Sigmoid colon (tissue), 7 donors: ENCODE results near the gene ACOT4. TPM values are rescaled to one million over a fixed set of nuclear protein-coding genes. Genes with fewer than 3 reads are reported as not detected.

Experiments
- DNase-seq: peaks from one replicate; pipeline ENCODE4 v3.0.0-alpha.2; 2019
- H3K27ac ChIP-seq, 4 donors: fragments of 200-600 bp; sonication (generic); one replicate each; pipeline ENCODE4 v1.5.1; 2016 to 2019; ENCODE audit warnings: mild to moderate bottlenecking in 1 of 4
- H3K27me3 ChIP-seq, 3 donors: fragments of 200-600 bp; sonication (generic); one replicate each; pipeline ENCODE4 v1.5.1; 2019; ENCODE audit warnings: mild to moderate bottlenecking in 1 of 3
- H3K36me3 ChIP-seq, 4 donors: fragments of 200-600 bp; sonication (generic); one replicate each; pipeline ENCODE4 v1.5.1; 2016 to 2019
- H3K4me1 ChIP-seq, 4 donors: fragments of 200-600 bp; sonication (generic); one replicate each; pipeline ENCODE4 v1.5.1; 2017 to 2019
- H3K4me3 ChIP-seq, 4 donors: fragments of 200-600 bp; sonication (generic); one replicate each; pipeline ENCODE4 v1.5.1; 2017 to 2019; ENCODE audit warnings: mild to moderate bottlenecking in 2 of 4, moderate library complexity in 1 of 4
- H3K9me3 ChIP-seq, 4 donors: fragments of 200-600 bp in 3 of 4; sonication (generic) in 3 of 4; one replicate each; pipeline versions ENCODE4 v1.5.1 to v1.6.1; 2013 to 2019
- CTCF ChIP-seq, 4 experiments: fragments of 450-650 bp in 3 of 4; fragments of 200-600 bp in 1 of 4; IDR thresholded peaks; one replicate each; pipeline ENCODE4 v1.5.1; 2016 to 2019; ENCODE audit warnings: antibody characterized with exemption in 4 of 4, mild to moderate bottlenecking in 3 of 4, moderate library complexity in 2 of 4
- EP300 ChIP-seq, 4 donors: sonication (generic); formaldehyde crosslinking; IDR thresholded peaks; one replicate each; pipeline ENCODE4 v1.6.1; 2017; ENCODE audit warnings: antibody characterized with exemption in 4 of 4
- POLR2A ChIP-seq, 2 donors: fragments of 450-650 bp; IDR thresholded peaks; one replicate each; pipeline ENCODE4 v1.6.1; 2016; ENCODE audit warnings: antibody characterized with exemption in 2 of 2, mild to moderate bottlenecking in 2 of 2, moderate library complexity in 2 of 2
- POLR2AphosphoS5 ChIP-seq, 4 donors: sonication (generic); formaldehyde crosslinking; IDR thresholded peaks; one replicate each; pipeline ENCODE4 v1.6.1; 2017; ENCODE audit warnings: antibody characterized with exemption in 4 of 4
- WGBS, 2 donors: extraction: QIAGEN DNeasy Blood & Tissue Kit; methylation state at CpG; one replicate each; pipeline ENCODE4 v1.1.7; 2013; 5-methylcytosine and 5-hydroxymethylcytosine counted together
- intact Hi-C: fragments of 100-400 bp; cut with DNase I; formaldehyde crosslinking; loops from one replicate; pipeline ENCODE4 v1.15.1; 2023
- polyA plus RNA-seq, 3 donors: library from polyadenylated mRNA; stranded (reverse); fragments of 200-250 nt; gene quantifications; one replicate each; pipeline ENCODE4 v1.2.3, GENCODE V29; 2013
- total RNA-seq, 4 donors: library from RNA; depleted of rRNA; stranded (reverse); fragments of >200 nt; gene quantifications; one replicate each; pipeline ENCODE4 v1.1.0, GENCODE V29; 2016
- donor health status: healthy with polysubstance abuse.
- donor health status: Bipolar disorder and iron deficiency.
- donor health status: healthy.

The ACOT4 gene
- total and polyA plus RNA-seq, 7 donors = 0.33 to 3.7 (median 2.2) TPM

- no peak for DNase-seq
- Histone ChIP-seq H3K27ac (no peak overlapping the region), H3K9me3 (no peaks in the 10 kb centered on the region), H3K4me1 (no peaks in the 10 kb centered on the region), H3K27me3 (no peaks in the 10 kb centered on the region), H3K4me3 (no peak overlapping the region), H3K36me3 (no peaks in the 10 kb centered on the region)
- 86 to 92% methylated on average over 4 of the region's 4 CpGs for WGBS, 2 donors
- intact Hi-C loops = no loop called here
- TF ChIP-seq POLR2A (IDR thresholded peaks at IDR 0.05) (no peak), CTCF (IDR thresholded peaks at IDR 0.05) (no peak), POLR2AphosphoS5 (IDR thresholded peaks at IDR 0.05) (no peak), EP300 (IDR thresholded peaks at IDR 0.05) (no peak)
Measured at GRCh38 chr14:73623504-73624054, 31.9 kb downstream of the ACOT4 start.

DNA sequence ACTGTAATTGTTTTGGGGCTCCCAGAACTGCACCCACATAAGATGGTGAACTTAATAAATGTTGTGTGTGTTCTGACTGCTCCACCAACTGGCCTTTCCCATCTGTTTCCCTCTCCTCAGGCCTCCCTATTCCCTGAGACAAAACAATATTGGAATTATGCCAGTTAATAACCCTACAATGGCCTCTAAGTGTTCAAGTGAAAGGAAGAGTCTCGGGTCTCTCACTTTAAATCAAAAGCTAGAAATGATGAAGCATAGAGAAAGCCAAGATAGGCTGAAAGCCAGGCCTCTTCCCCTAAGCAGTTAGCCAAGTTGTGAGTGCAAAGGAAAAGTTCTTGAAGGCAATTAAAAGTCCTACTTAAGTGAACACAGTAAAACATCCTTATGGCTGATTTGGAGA, 34.0 kb downstream of the ACOT4 start:
- TF ChIP-seq CTCF (IDR thresholded peaks at IDR 0.05) (no peak), EP300 (IDR thresholded peaks at IDR 0.05) (no peak), POLR2AphosphoS5 (IDR thresholded peaks at IDR 0.05) (no peak), POLR2A (IDR thresholded peaks at IDR 0.05) (no peak)
- Histone ChIP-seq H3K9me3 (no peaks in the 10 kb centered on the region), H3K27ac (no peak overlapping the region), H3K4me1 (no peaks in the 10 kb centered on the region), H3K27me3 (no peaks in the 10 kb centered on the region), H3K4me3 (no peak overlapping the region), H3K36me3 (no peaks in the 10 kb centered on the region)
- 47 to 69% methylated on average over 1 of the region's 1 CpG for WGBS, 2 donors
- intact Hi-C loops = no loop called here
- no peak for DNase-seq

GRCh38 chr14:73627151-73627558, 35.5 kb downstream of the ACOT4 start:
- H3K4me1 ChIP-seq = no peaks in the 10 kb centered on the region
- DNase-seq = no peak
- H3K27me3 ChIP-seq = no peaks in the 10 kb centered on the region
- TF ChIP-seq EP300 (IDR thresholded peaks at IDR 0.05) = no peak
- TF ChIP-seq POLR2A (IDR thresholded peaks at IDR 0.05) = no peak
- TF ChIP-seq CTCF (IDR thresholded peaks at IDR 0.05) = no peak
- TF ChIP-seq POLR2AphosphoS5 (IDR thresholded peaks at IDR 0.05) = no peak
- H3K9me3 ChIP-seq = no peaks in the 10 kb centered on the region
- 80 to 90% methylated on average over 2 of the region's 2 CpGs for WGBS, 2 donors
- intact Hi-C loops = no loop called here
- no peaks in the 10 kb centered on the region for H3K36me3 ChIP-seq
- no peak overlapping the region for H3K27ac ChIP-seq
- no peak overlapping the region for H3K4me3 ChIP-seq

DNA sequence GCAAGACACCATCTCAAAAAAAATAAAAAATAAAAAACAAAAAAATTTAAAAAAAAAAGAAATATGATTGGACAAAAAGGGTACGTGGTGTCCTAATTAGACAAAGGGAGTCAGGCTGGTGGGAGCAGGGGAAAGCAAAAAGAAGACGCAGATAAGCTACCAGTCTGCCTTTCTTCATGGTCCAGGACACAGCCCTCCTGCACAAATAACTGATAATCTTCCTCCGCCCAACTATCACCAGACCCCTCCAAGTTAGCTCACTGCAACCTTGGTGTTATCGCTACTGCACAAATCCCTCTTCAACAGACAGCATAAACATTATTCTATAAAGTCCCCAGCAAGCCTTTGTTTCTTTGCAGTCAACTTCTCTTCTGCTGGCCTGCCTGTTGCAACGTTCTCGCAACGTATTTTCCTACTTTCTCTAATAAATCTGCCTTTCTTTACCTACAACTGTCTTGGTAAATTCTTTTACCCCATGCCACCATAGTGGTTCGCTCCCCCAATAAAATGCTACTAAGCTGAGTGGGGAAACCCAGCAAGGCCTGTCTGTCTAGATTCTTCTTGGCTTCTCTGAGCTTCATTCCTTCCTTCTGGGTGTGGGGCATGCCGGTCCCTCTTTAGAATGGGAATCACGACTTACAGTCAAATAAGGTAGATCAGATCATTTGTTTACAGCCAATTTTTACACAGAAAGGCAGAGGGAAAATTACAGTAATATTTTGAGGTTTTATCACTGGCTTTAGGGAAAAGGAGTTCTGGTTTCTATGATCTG, 38.5 kb downstream of the ACOT4 start:
- Histone ChIP-seq H3K9me3 (no peaks in the 10 kb centered on the region), H3K27me3 (no peaks in the 10 kb centered on the region), H3K27ac (no peak overlapping the region), H3K4me1 (peaks cover 0 to 16% (median 6%) of the 10 kb centered on the region in 4 donors), H3K4me3 (no peak overlapping the region), H3K36me3 (no peaks in the 10 kb centered on the region)
- TF ChIP-seq CTCF (IDR thresholded peaks at IDR 0.05) (no peak), EP300 (IDR thresholded peaks at IDR 0.05) (no peak), POLR2AphosphoS5 (IDR thresholded peaks at IDR 0.05) (no peak), POLR2A (IDR thresholded peaks at IDR 0.05) (no peak)
- intact Hi-C loops = loop anchor here (5.0 to 10.0 kb wide), 2 partner anchors 58 to 335 kb away; no protein-coding TSS in a partner anchor
- 89 to 90% methylated on average over 10 of the region's 10 CpGs for WGBS, 2 donors
- DNase-seq = no peak
